Activated CD4-positive, alpha-beta T cell treated with anti-CD3 and anti-CD28 coated beads for 48 hours (primary cell): Measurements from ENCODE around the gene E2F2.

Experiments used
- DNase-seq: peaks from one replicate; pipeline ENCODE4 v3.0.0-alpha.2; 2020

The E2F2 gene

GRCh38 chr1:23530747-23531561 lies at the start of gene E2F2:
TSS of gene E2F2 (minus strand) at chr1:23531233. CDS start at chr1:23530793, 440 bp downstream.
- peak; percentile 88 for DNase-seq

GRCh38 chr1:23578997-23579363 lies 47.9 kb upstream of the E2F2 start:
- DNase-seq = peak; percentile 45

- no peak for DNase-seq
Measured at GRCh38 chr1:23578311-23578996, 47.4 kb upstream of the E2F2 start.

- DNase-seq = peak; percentile 66
Measured at GRCh38 chr1:23577056-23578004, 46.3 kb upstream of the E2F2 start.

- DNase-seq = no peak
Measured at GRCh38 chr1:23576338-23577055, 45.5 kb upstream of the E2F2 start.

GRCh38 chr1:23575226-23575810 lies 44.3 kb upstream of the E2F2 start:
- no peak for DNase-seq

- DNase-seq = no peak
Measured at GRCh38 chr1:23574265-23574754, 43.3 kb upstream of the E2F2 start.

- DNase-seq = no peak
Measured at GRCh38 chr1:23573574-23574182, 42.6 kb upstream of the E2F2 start.

- no peak for DNase-seq
Measured at GRCh38 chr1:23571465-23571864, 40.4 kb upstream of the E2F2 start.

GRCh38 chr1:23570001-23570691 lies 39.1 kb upstream of the E2F2 start:
- DNase-seq = no peak

- no peak for DNase-seq
Measured at GRCh38 chr1:23568608-23569383, 37.8 kb upstream of the E2F2 start.

GRCh38 chr1:23567996-23568607 lies 37.1 kb upstream of the E2F2 start:
- no peak for DNase-seq

- no peak for DNase-seq
Measured at GRCh38 chr1:23567629-23567995, 36.6 kb upstream of the E2F2 start.

- DNase-seq = no peak
Measured at GRCh38 chr1:23566304-23566703, 35.3 kb upstream of the E2F2 start.

GRCh38 chr1:23565776-23566175 lies 34.7 kb upstream of the E2F2 start:
- DNase-seq = no peak

- DNase-seq = no peak
Measured at GRCh38 chr1:23564529-23565122, 33.6 kb upstream of the E2F2 start.

- no peak for DNase-seq
Measured at GRCh38 chr1:23563755-23564374, 32.8 kb upstream of the E2F2 start.

GRCh38 chr1:23563003-23563402 lies 32.0 kb upstream of the E2F2 start:
- no peak for DNase-seq
